ENCODE measurements around the gene ELFN1.

The ELFN1 gene

GRCh38 chr7:1754345-1754908 is 84.3 kb downstream of the ELFN1 start:
- TF ChIP-seq FOXP2 (optimal IDR thresholded peaks at IDR 0.05; ENCODE audit: borderline replicate concordance, extremely low read depth, extremely low read length, insufficient read depth) (no peak), REST (IDR thresholded peaks at IDR 0.05; ENCODE audit: insufficient read depth in 1 of 2, low read depth in 2 of 2, low read length in 2 of 2) (no peak), SIN3A (IDR thresholded peaks at IDR 0.05; ENCODE audit: borderline replicate concordance, insufficient read depth, low read length) (no peak), TAF1 (IDR thresholded peaks at IDR 0.05; ENCODE audit: borderline replicate concordance, insufficient read depth, low read length) (no peak)

- TF ChIP-seq REST (IDR thresholded peaks at IDR 0.05; ENCODE audit: insufficient read depth in 1 of 2, low read depth in 2 of 2, low read length in 2 of 2) (no peak), TAF1 (IDR thresholded peaks at IDR 0.05; ENCODE audit: borderline replicate concordance, insufficient read depth, low read length) (no peak), SIN3A (IDR thresholded peaks at IDR 0.05; ENCODE audit: borderline replicate concordance, insufficient read depth, low read length) (no peak), POLR2AphosphoS5 (IDR thresholded peaks at IDR 0.05; ENCODE audit: low read depth, low read length) (no peak), FOXP2 (optimal IDR thresholded peaks at IDR 0.05; ENCODE audit: borderline replicate concordance, extremely low read depth, extremely low read length, insufficient read depth) (no peak)
These were observed 85.9 kb downstream of the ELFN1 start for GRCh38 chr7:1755783-1756625.

GRCh38 chr7:1757601-1758000 is 87.5 kb downstream of the ELFN1 start:
- TF ChIP-seq TAF1 (IDR thresholded peaks at IDR 0.05; ENCODE audit: borderline replicate concordance, insufficient read depth, low read length) = no peak
- no peak for TF ChIP-seq SIN3A (IDR thresholded peaks at IDR 0.05; ENCODE audit: borderline replicate concordance, insufficient read depth, low read length)
- no peak for TF ChIP-seq REST (IDR thresholded peaks at IDR 0.05; ENCODE audit: insufficient read depth in 1 of 2, low read depth in 2 of 2, low read length in 2 of 2)
- TF ChIP-seq FOXP2 (optimal IDR thresholded peaks at IDR 0.05; ENCODE audit: borderline replicate concordance, extremely low read depth, extremely low read length, insufficient read depth) = no peak
- no peak for TF ChIP-seq POLR2AphosphoS5 (IDR thresholded peaks at IDR 0.05; ENCODE audit: low read depth, low read length)

DNA sequence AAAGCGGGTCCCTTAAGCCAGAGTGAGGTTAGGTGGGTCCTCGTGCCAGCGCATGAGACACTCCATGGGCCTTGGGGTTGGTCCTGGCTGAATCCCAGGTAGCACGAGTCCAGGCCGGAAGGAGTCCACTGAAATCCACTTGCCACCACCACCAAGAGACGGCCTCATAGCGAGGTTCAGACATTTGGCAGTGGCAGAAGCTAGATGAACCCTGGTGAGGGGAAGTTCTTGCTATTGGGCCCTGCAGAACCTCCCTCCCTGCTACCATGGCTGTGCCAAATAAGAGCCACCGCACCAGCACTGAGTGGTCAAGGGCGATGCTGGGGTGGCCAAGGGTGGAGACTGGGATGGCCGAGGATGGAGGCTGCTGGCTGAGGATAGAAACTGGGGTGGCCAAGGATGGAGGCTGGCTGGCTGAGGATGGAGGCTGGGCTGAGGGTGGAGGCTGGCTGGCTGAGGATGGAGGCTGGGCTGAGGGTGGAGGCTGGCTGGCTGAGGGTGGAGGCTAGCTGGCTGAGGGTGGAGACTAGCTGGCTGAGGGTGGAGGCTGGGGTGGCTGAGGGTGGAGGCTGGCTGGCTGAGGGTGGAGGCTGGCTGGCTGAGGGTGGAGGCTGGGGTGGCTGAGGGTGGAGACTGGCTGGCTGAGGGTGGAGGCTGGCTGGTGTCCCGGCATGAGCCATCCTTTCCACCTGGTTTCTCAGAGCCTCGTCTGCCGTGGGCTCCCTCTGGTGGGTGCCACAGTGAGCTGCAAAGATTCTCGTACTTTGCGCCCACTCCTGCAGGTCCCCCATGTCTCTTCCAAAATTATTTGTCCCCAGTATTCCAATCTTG is 88.2 kb downstream of the ELFN1 start:
- no peak for TF ChIP-seq REST (IDR thresholded peaks at IDR 0.05; ENCODE audit: insufficient read depth in 1 of 2, low read depth in 2 of 2, low read length in 2 of 2)
- no peak for TF ChIP-seq POLR2AphosphoS5 (IDR thresholded peaks at IDR 0.05; ENCODE audit: low read depth, low read length)
- no peak for TF ChIP-seq SIN3A (IDR thresholded peaks at IDR 0.05; ENCODE audit: borderline replicate concordance, insufficient read depth, low read length)
- no peak for TF ChIP-seq FOXP2 (optimal IDR thresholded peaks at IDR 0.05; ENCODE audit: borderline replicate concordance, extremely low read depth, extremely low read length, insufficient read depth)
- no peak for TF ChIP-seq TAF1 (IDR thresholded peaks at IDR 0.05; ENCODE audit: borderline replicate concordance, insufficient read depth, low read length)
